HEK293T (cell line): ENCODE results near the gene SMIM33.

ENCODE experiments used
- CTCF ChIA-PET: fragments of 350-600 bp; formaldehyde crosslinking; extraction: SDS; loops from one replicate; lab custom pipeline; 2021; ENCODE audit warnings: antibody characterized with exemption, inconsistent platforms; lab: Yijun Ruan, JAX
- POLR2A ChIA-PET: fragments of 350-600 bp; formaldehyde crosslinking; extraction: SDS; loops from one replicate; lab custom pipeline; 2020; ENCODE audit warnings: antibody characterized with exemption, inconsistent platforms; lab: Yijun Ruan, JAX
- DNase-seq: peaks from one replicate; pipeline ENCODE4 v3.0.0; 2012; ENCODE audit warnings: mixed read lengths; ENCODE audit errors: extremely low spot score
- ARNT ChIP-seq: fragments of 450-650 bp; IDR thresholded peaks from 2 replicates; pipeline ENCODE4 v1.6.1; 2017; ENCODE audit warnings: mild to moderate bottlenecking
- BHLHE40 ChIP-seq: fragments of 450-650 bp; IDR thresholded peaks from 2 replicates; pipeline ENCODE4 v1.6.1; 2016; ENCODE audit warnings: mild to moderate bottlenecking, moderate library complexity, borderline replicate concordance
- CTBP1 ChIP-seq: fragments of 450-650 bp; IDR thresholded peaks from 2 replicates; pipeline ENCODE4 v1.6.1; 2016; ENCODE audit warnings: borderline replicate concordance
- ELF4 ChIP-seq: fragments of 450-650 bp; IDR thresholded peaks from 2 replicates; pipeline ENCODE4 v1.6.1; 2017; ENCODE audit warnings: antibody characterized with exemption
- FOXA1 ChIP-seq: fragments of 450-650 bp; IDR thresholded peaks from 2 replicates; pipeline ENCODE4 v1.6.1; 2016; ENCODE audit warnings: mild to moderate bottlenecking
- FOXK2 ChIP-seq: fragments of 450-650 bp; IDR thresholded peaks from 2 replicates; pipeline ENCODE4 v1.6.1; 2016; ENCODE audit warnings: mild to moderate bottlenecking
- FOXM1 ChIP-seq: fragments of 450-650 bp; IDR thresholded peaks from 2 replicates; pipeline ENCODE4 v1.6.1; 2017; ENCODE audit warnings: mild to moderate bottlenecking, borderline replicate concordance
- HDGF ChIP-seq: fragments of 450-650 bp; IDR thresholded peaks from 2 replicates; pipeline ENCODE4 v1.6.1; 2017; ENCODE audit warnings: antibody characterized with exemption, borderline replicate concordance
- L3MBTL2 ChIP-seq: fragments of 450-650 bp; conservative IDR thresholded peaks from 2 replicates; pipeline ENCODE4 v1.6.1; 2016; ENCODE audit warnings: mild to moderate bottlenecking
- LEF1 ChIP-seq: fragments of 450-650 bp; IDR thresholded peaks from 2 replicates; pipeline ENCODE4 v1.6.1; 2017; ENCODE audit warnings: mild to moderate bottlenecking, borderline replicate concordance
- NFRKB ChIP-seq: fragments of 450-650 bp; IDR thresholded peaks from 2 replicates; pipeline ENCODE4 v1.6.1; 2016; ENCODE audit warnings: mild to moderate bottlenecking, moderate library complexity
- SP1 ChIP-seq: fragments of 450-650 bp; IDR thresholded peaks from 2 replicates; pipeline ENCODE4 v1.6.1; 2017
- SUZ12 ChIP-seq: fragments of 450-650 bp; IDR thresholded peaks from 2 replicates; pipeline ENCODE4 v1.6.1; 2016; ENCODE audit warnings: mild to moderate bottlenecking
- TARDBP ChIP-seq: fragments of 450-650 bp; IDR thresholded peaks from 2 replicates; pipeline ENCODE4 v1.6.1; 2016
- ZNF384 ChIP-seq: fragments of 450-650 bp; IDR thresholded peaks from 2 replicates; pipeline ENCODE4 v1.6.1; 2016
- TF ChIP-seq, protein P1 (sequence below): fragments of 450-650 bp; IDR thresholded peaks from 2 replicates; pipeline ENCODE4 v1.6.1; 2016

Gene SMIM33

DNA sequence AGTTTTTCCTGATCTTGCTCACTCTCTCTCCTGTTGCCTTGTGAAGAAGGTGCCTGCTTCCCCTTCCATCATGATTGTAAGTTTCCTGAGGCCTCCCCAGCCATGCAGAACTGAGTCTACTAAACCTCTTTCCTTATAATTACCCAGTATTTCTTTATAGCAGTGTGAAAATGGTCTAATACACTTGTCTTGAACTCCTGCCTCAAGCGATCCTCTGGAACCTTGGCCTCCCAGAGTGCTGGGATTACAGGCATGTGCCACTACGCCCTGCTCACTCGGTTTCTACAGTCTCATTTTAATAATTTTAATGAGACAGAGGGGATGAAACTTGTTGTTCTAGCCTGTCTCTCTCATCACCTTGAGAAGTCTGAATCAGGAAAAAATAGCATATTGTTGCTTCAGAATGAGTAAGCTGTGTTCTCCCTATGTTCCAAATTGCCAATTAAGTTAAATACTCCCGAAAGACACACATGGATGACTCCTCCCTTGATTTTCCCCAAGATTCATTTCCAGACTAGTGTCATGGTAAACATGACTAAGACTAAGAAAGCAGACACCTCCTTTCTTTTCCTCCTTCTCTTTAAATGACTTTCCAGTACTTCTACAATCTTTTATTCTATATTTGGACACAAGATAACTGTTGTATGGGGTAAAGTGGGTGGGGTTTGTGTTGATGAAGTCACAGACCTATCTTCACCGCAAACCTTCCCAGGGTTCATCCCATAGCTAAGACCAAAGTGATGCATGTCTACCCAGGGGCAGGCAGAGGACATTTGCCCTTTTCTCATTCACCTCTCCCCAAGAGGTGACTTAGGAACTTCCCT, 23.6 kb upstream of the SMIM33 start:
- CTCF ChIA-PET, result no interaction called here

DNA sequence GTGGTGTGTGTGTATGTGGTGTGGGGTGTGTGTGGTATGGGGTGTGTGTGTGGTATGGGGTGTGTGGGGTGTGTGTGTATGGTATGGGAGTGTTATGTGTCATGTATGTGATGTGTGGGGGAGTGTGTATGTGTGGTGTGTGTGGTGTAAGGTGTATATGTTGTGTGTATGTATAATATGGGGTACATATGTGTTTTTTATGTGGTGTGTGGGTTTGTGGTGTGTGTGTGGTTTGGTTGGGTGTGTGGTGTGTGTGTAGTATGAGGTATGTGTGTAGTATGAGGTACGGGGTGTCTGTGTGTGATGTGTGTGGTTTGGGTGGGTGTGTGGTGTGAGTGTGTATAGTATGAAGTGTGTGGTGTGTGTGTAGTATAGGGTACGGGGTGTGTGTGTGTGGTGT, 19.6 kb upstream of the SMIM33 start:
- ChIA-PET POLR2A (interaction anchor here (3.7 kb wide), 1 partner anchor 12 kb away, joined by 20 read pairs; the partner anchor contains the start of gene DNAJC18), CTCF (no interaction called here)
- no peak for DNase-seq
- no peak for TF ChIP-seq FOXA1
- no peak for TF ChIP-seq SP1
- TF ChIP-seq FOXM1, result no peak
- no peak for TF ChIP-seq ARNT
- no peak for TF ChIP-seq ELF4
- TF ChIP-seq L3MBTL2, result no peak
- no peak for TF ChIP-seq SUZ12
- TF ChIP-seq LEF1, result no peak

More for the DNA sequence above, 23.6 kb upstream of the SMIM33 start:
- TF ChIP-seq HDGF, result no peak
- DNase-seq, result no peak
- POLR2A ChIA-PET, result interaction anchor here (3.7 kb wide), 1 partner anchor 8 kb away, joined by 20 read pairs; the partner anchor contains the start of gene DNAJC18

DNA sequence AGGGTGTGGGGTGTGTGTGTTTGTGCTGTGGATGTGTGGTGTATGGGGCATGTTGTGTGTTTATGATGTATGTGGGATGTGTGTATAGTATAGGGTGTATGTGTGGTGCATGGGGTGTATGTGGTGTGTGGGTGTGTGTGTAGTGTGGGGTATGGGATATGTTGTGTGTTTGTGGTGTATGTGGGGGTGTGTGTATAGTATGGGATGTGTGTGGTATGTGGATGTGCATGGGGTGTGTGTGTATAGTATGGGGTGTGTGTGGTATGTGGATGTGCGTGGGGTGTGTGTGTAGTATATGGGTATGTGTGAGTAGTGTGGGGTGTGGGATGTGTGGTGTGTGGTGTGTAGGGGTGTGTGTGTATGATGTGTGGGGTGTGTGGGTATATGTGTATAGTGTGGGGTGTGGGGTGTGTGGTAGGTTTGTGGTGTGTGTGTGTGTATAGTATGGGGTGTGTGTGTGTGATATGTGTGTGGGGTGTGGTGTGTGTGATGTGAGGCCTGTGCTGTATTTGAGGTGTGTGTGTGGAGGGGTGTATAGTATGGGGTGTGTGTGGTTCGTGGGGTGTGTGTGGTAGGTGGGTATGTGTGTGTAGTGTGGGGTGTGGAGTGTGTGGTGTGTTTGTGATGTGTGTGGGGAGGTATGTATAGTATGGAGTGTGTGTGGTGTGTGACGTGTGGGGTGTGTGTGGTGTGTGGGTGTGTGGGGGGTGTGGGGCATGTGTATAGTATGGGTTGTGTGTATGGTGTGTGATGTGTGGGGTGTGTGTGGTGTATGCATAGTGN, 18.7 kb upstream of the SMIM33 start:
- TF ChIP-seq, protein P1, sequence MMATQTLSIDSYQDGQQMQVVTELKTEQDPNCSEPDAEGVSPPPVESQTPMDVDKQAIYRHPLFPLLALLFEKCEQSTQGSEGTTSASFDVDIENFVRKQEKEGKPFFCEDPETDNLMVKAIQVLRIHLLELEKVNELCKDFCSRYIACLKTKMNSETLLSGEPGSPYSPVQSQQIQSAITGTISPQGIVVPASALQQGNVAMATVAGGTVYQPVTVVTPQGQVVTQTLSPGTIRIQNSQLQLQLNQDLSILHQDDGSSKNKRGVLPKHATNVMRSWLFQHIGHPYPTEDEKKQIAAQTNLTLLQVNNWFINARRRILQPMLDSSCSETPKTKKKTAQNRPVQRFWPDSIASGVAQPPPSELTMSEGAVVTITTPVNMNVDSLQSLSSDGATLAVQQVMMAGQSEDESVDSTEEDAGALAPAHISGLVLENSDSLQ, result no peak
- TF ChIP-seq CTBP1 (no peak), LEF1 (no peak), L3MBTL2 (no peak), ARNT (no peak), NFRKB (no peak)
- ChIA-PET POLR2A (no interaction called here), CTCF (no interaction called here)
- DNase-seq, result no peak

DNA sequence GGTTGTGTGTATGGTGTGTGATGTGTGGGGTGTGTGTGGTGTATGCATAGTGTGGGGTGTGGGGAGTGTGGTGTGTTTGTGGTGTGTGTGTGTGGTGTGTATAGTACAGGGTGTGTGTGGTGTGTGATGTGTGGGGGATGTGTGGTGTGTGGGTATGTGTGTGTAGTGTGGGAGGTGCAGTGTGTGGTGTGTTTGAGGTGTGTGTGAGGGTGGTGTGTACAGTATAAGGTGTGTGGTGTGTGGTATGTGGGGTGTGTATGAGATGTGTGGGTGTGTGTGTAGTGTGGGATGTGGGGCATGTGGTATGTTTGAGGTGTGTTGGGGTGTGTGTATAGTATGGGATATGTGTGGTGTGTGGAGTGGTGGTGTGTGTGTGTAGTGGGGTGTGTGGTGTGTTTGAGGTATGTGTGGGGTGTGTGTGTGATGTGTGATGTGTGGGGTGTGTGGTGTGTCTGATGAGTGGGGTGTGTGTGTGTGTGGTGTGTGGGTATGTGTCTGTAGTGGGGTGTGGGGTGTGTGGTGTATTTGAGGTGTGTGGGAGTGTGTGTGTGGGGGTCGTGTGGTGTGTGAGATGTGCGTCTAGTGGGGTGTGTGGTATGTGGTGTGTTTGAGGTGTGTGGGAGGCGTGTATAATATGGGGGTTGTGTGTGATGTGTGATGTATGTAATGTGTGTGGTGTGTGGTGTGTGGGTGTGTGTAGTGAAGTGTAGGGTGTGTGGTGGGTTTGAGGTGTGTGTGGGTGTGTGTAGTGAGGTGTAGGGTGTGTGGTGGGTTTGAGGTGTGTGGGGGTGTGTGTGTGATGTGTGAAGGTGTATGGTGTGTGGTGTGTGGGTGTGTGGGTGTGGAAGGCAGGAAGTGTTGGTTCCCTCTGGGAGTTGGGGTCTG, 16.9 kb upstream of the SMIM33 start:
- no peak for DNase-seq
- CTCF ChIA-PET, result no interaction called here
- no peak for TF ChIP-seq FOXA1
- TF ChIP-seq HDGF, result no peak
- no peak for TF ChIP-seq ELF4
- no peak for TF ChIP-seq ARNT
- TF ChIP-seq ZNF384, result no peak
- no peak for TF ChIP-seq FOXM1
- no peak for TF ChIP-seq LEF1
- no peak for TF ChIP-seq L3MBTL2
- no peak for TF ChIP-seq SUZ12
- TF ChIP-seq FOXK2, result no peak
- no peak; the same call in 1 of the 2 replicates for TF ChIP-seq TARDBP
- TF ChIP-seq NFRKB, result no peak
- no peak for TF ChIP-seq BHLHE40
- TF ChIP-seq CTBP1, result no peak
- TF ChIP-seq, protein P1, result no peak
- no peak for TF ChIP-seq SP1
- POLR2A ChIA-PET, result interaction anchor here (4.4 kb wide), 1 partner anchor 15 kb away, joined by 20 read pairs; the partner anchor contains the start of gene DNAJC18

DNA sequence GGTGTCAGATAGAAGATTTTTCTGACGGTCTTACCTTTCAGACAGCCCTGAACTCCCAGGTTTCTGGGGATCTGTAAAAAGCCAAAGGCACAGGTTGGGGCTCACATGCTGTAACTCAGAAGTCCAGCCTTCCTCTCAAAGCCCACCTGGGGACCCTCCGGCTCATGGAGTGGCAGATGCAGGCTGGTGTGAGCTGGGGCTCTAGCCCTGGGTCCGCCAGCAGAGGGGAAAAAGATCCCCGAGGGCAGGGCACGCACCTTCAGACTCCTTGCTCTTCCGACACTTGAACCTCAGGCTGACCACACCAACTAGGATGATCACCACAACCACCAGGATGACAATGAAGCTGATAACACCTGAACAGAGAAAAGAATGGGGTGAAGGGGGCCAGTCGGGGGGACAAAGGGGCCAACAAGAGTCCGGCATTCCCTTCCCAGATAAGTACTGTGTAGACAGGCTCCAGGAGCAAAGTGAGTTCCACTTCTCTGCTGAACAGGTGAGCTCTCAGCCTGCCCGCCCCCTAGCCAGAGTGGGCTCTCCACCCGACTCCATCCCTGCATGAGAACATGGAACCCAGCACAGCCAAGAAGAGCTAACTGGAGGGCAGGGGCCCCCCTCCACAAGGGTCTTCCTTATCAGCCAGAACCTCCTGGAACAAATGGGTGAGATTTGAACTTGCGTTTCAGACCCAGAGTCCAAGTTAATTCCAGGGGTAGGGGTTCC, 16.1 kb upstream of the SMIM33 start:
- DNase-seq, result no peak
- CTCF ChIA-PET, result no interaction called here
- no peak for TF ChIP-seq FOXM1
- TF ChIP-seq HDGF, result no peak
- TF ChIP-seq SP1, result no peak
- TF ChIP-seq BHLHE40, result no peak
- TF ChIP-seq ZNF384, result no peak
- TF ChIP-seq CTBP1, result no peak
- no peak for TF ChIP-seq FOXA1
- TF ChIP-seq ARNT, result no peak
- TF ChIP-seq NFRKB, result no peak
- no peak for TF ChIP-seq ELF4
- TF ChIP-seq SUZ12, result no peak
- no peak for TF ChIP-seq FOXK2
- TF ChIP-seq TARDBP, result no peak
- TF ChIP-seq, protein P1, result no peak
- TF ChIP-seq LEF1, result no peak
- no peak for TF ChIP-seq L3MBTL2
- POLR2A ChIA-PET, result interaction anchor here (4.4 kb wide), 1 partner anchor 16 kb away, joined by 20 read pairs; the partner anchor contains the start of gene DNAJC18
